ENCODE measurements around the gene GABARAP. TPM values are rescaled to one million over a fixed set of nuclear protein-coding genes. Genes with fewer than 3 reads are reported as not detected.
A peak's percentile ranks its signal among the peaks of the same experiment; 100 is the strongest.

GABARAP gene
- total and polyA plus RNA-seq, 2 of the 8 experiments (the other 6 are each of a cell fraction or from before 2014, with no cell fraction given): 252 to 581 TPM

DNA sequence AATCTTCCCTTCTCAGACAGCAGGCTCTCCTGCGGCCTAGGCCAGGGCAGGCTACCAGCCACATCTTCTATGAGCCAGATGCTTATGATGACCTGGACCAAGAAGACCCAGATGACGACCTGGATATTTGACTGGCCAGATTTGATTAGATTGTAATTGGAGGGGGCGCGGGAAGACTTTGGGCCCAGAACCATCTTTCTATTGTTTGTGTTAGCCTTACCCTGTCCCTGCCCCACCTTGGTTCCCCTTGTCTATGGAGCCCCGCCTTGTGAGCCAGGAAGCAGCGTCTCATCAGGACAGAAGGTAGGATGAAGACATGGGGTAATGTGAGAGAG lies 17.3 kb upstream of the GABARAP start (continued):
- no peak for TF ChIP-seq BCL11A (IDR thresholded peaks at IDR 0.05; ENCODE audit: low read depth in 2 of 2, low read length in 2 of 2)
- TF ChIP-seq POLR2AphosphoS5 (IDR thresholded peaks at IDR 0.05; ENCODE audit: low read depth, low read length): 0 out of 2 replicates have a peak, but pooled peaks have one; percentile 13
